IPS DF 6.9 (cell line): Measurements from ENCODE around the gene HSD17B1.

ENCODE experiments used
- DNase-seq: peaks from one replicate; pipeline ENCODE4 v3.0.0-alpha.2; 2013; ENCODE audit warnings: low read depth, low spot score
- H3K27ac ChIP-seq: one replicate; pipeline ENCODE4 v1.5.1; 2013; ENCODE audit warnings: low read length, control low read depth
- H3K27me3 ChIP-seq: 2 replicates; pipeline ENCODE4 v1.6.1; 2013; ENCODE audit warnings: mild to moderate bottlenecking, low read length; ENCODE audit not compliant: control insufficient read depth, insufficient read depth
- H3K36me3 ChIP-seq: 2 replicates; pipeline ENCODE4 v1.6.1; 2013; ENCODE audit warnings: low read length; ENCODE audit not compliant: control insufficient read depth, insufficient read depth
- H3K4me1 ChIP-seq: 2 replicates; pipeline ENCODE4 v1.6.1; 2013; ENCODE audit warnings: low read length; ENCODE audit not compliant: control insufficient read depth, insufficient read depth
- H3K4me3 ChIP-seq: 2 replicates; pipeline ENCODE4 v1.5.1; 2013; ENCODE audit warnings: mild to moderate bottlenecking, low read length
- H3K9me3 ChIP-seq: 2 replicates; pipeline ENCODE4 v1.6.1; 2013; ENCODE audit warnings: low read length, inconsistent platforms; ENCODE audit not compliant: control insufficient read depth, insufficient read depth
- whole genome bisulfite sequencing: extraction: QIAGEN DNeasy Blood & Tissue Kit; methylation state at CpG from one replicate; pipeline ENCODE4 v1.1.7; 2013; ENCODE audit warnings: mixed read lengths, missing lambda C conversion rate; ENCODE audit not compliant: insufficient read length, insufficient coverage; 5-methylcytosine and 5-hydroxymethylcytosine counted together

The HSD17B1 gene

GRCh38 chr17:42559075-42559474 is 6.4 kb downstream of the HSD17B1 start:
- Histone ChIP-seq H3K9me3 (no peaks in the 10 kb centered on the region), H3K27ac (no peak overlapping the region), H3K36me3 (no peaks in the 10 kb centered on the region), H3K27me3 (no peaks in the 10 kb centered on the region), H3K4me1 (peaks cover 3% of the 10 kb centered on the region; the same call in 1 of the 2 replicates), H3K4me3 (no peak overlapping the region)
- DNase-seq = no peak
- WGBS = no CpG with 5 or more reads among the region's 6 CpGs

- H3K27me3 ChIP-seq = no peaks in the 10 kb centered on the region
- no CpG with 5 or more reads among the region's 3 CpGs for WGBS
- H3K36me3 ChIP-seq = peaks cover 7% of the 10 kb centered on the region
These were observed 7.5 kb downstream of the HSD17B1 start for GRCh38 chr17:42560246-42560645.

GRCh38 chr17:42561897-42562387 is 9.2 kb downstream of the HSD17B1 start, which contains the start of gene COASY:
COASY (plus strand) TSS chr17:42562148; CDS start chr17:42562623, 475 bp downstream.
- H3K36me3 ChIP-seq = peaks cover 10% of the 10 kb centered on the region
- H3K4me1 ChIP-seq = peaks cover 3% of the 10 kb centered on the region; the same call in 1 of the 2 replicates
- no peaks in the 10 kb centered on the region for H3K27me3 ChIP-seq
- no CpG with 5 or more reads among the region's 26 CpGs for WGBS
- H3K9me3 ChIP-seq = no peaks in the 10 kb centered on the region
- DNase-seq = peak; percentile 98
- peak within 1 kb of the TSS; percentile 78 for H3K4me3 ChIP-seq
- H3K27ac ChIP-seq = no peak within 1 kb of the TSS

More at GRCh38 chr17:42560246-42560645, 7.5 kb downstream of the HSD17B1 start:
- Histone ChIP-seq H3K4me3 (no peak overlapping the region), H3K9me3 (no peaks in the 10 kb centered on the region), H3K27ac (no peak overlapping the region), H3K4me1 (peaks cover 3% of the 10 kb centered on the region; the same call in 1 of the 2 replicates)
- DNase-seq = no peak

- DNase-seq = no peak
- Histone ChIP-seq H3K9me3 (no peaks in the 10 kb centered on the region), H3K36me3 (peaks cover 10% of the 10 kb centered on the region), H3K4me3 (peak overlapping the region; percentile 78), H3K4me1 (peaks cover 3% of the 10 kb centered on the region; the same call in 1 of the 2 replicates), H3K27me3 (no peaks in the 10 kb centered on the region), H3K27ac (no peak overlapping the region)
- WGBS = no CpG with 5 or more reads among the region's 48 CpGs
These were observed 9.8 kb downstream of the HSD17B1 start for GRCh38 chr17:42562388-42563142.

GRCh38 chr17:42563143-42563509 is 10.4 kb downstream of the HSD17B1 start:
- no peak for DNase-seq
- peaks cover 3% of the 10 kb centered on the region; the same call in 1 of the 2 replicates for H3K4me1 ChIP-seq
- H3K27ac ChIP-seq = no peak overlapping the region
- no peaks in the 10 kb centered on the region for H3K9me3 ChIP-seq
- peak overlapping the region; percentile 78; the same call in 1 of the 2 replicates for H3K4me3 ChIP-seq
- no peaks in the 10 kb centered on the region for H3K27me3 ChIP-seq
- WGBS = no CpG with 5 or more reads among the region's 14 CpGs
- peaks cover 10% of the 10 kb centered on the region for H3K36me3 ChIP-seq

- Histone ChIP-seq H3K4me3 (no peak overlapping the region), H3K36me3 (peaks cover 12% of the 10 kb centered on the region), H3K27me3 (no peaks in the 10 kb centered on the region), H3K4me1 (peaks cover 3% of the 10 kb centered on the region; the same call in 1 of the 2 replicates), H3K27ac (no peak overlapping the region), H3K9me3 (no peaks in the 10 kb centered on the region)
- no peak for DNase-seq
- no CpG with 5 or more reads among the region's 1 CpG for WGBS
These were observed 10.8 kb downstream of the HSD17B1 start for GRCh38 chr17:42563543-42563942.

GRCh38 chr17:42563950-42564349 is 11.2 kb downstream of the HSD17B1 start:
- Histone ChIP-seq H3K9me3 (no peaks in the 10 kb centered on the region), H3K27me3 (no peaks in the 10 kb centered on the region), H3K4me1 (peaks cover 3% of the 10 kb centered on the region; the same call in 1 of the 2 replicates), H3K36me3 (peaks cover 15% of the 10 kb centered on the region), H3K27ac (no peak overlapping the region), H3K4me3 (no peak overlapping the region)
- no CpG with 5 or more reads among the region's 9 CpGs for WGBS
- DNase-seq = no peak

- no peak overlapping the region for H3K27ac ChIP-seq
- H3K36me3 ChIP-seq = peaks cover 24% of the 10 kb centered on the region
- no peak for DNase-seq
- peaks cover 3% of the 10 kb centered on the region; the same call in 1 of the 2 replicates for H3K4me1 ChIP-seq
- H3K9me3 ChIP-seq = no peaks in the 10 kb centered on the region
- no peaks in the 10 kb centered on the region for H3K27me3 ChIP-seq
- no peak overlapping the region for H3K4me3 ChIP-seq
- no CpG with 5 or more reads among the region's 15 CpGs for WGBS
These were observed 12.2 kb downstream of the HSD17B1 start for GRCh38 chr17:42564815-42565522.

- no peak overlapping the region for H3K27ac ChIP-seq
- DNase-seq = no peak
- no CpG with 5 or more reads among the region's 16 CpGs for WGBS
- no peaks in the 10 kb centered on the region for H3K27me3 ChIP-seq
- no peaks in the 10 kb centered on the region for H3K9me3 ChIP-seq
- H3K4me1 ChIP-seq = peaks cover 3% of the 10 kb centered on the region; the same call in 1 of the 2 replicates
- no peak overlapping the region for H3K4me3 ChIP-seq
- H3K36me3 ChIP-seq = peaks cover 27% of the 10 kb centered on the region
These were observed 12.9 kb downstream of the HSD17B1 start for GRCh38 chr17:42565523-42566214.
